K562 (cell line): Measurements from ENCODE around the gene TXNIP. TPM values are rescaled to one million over a fixed set of nuclear protein-coding genes. Genes with fewer than 3 reads are reported as not detected.

Source experiments
- ADNP ChIP-seq: fragments of 200-800 bp; sonication (Bioruptor generic); IDR thresholded peaks from 2 replicates; pipeline ENCODE4 v1.6.1; 2016; ENCODE audit warnings: missing genetic modification characterization, missing compliant biosample characterization
- ATF3 ChIP-seq, 2 experiments: fragments of 450-650 bp in 1 of 2; sonication (generic) in 1 of 2; formaldehyde crosslinking in 1 of 2; IDR thresholded peaks in 1 of 2; conservative IDR thresholded peaks in 1 of 2; 2 replicates each; pipeline versions ENCODE4 v1.6.1 to v1.8.1; 2016 to 2023; ENCODE audit warnings: mild to moderate bottlenecking in 2 of 2, moderate library complexity in 2 of 2, inconsistent platforms in 1 of 2, missing genetic modification reagents in 1 of 2
- E2F5 ChIP-seq: sonication (generic); formaldehyde crosslinking; IDR thresholded peaks from 2 replicates; pipeline ENCODE4 v1.8.0; 2022; ENCODE audit warnings: mild to moderate bottlenecking, missing genetic modification reagents
- EP400 ChIP-seq: fragments of 450-650 bp; IDR thresholded peaks from 2 replicates; pipeline ENCODE4 v1.6.1; 2017; ENCODE audit warnings: antibody characterized with exemption, mild to moderate bottlenecking, moderate library complexity
- ETS1 ChIP-seq: conservative IDR thresholded peaks from 2 replicates; pipeline ENCODE4 v1.6.1; 2011; ENCODE audit warnings: low read depth, mild to moderate bottlenecking, low read length; ENCODE audit not compliant: control insufficient read depth
- FOSL1 ChIP-seq: fragments of 200-800 bp; sonication (Bioruptor generic); conservative IDR thresholded peaks from 2 replicates; pipeline ENCODE4 v1.6.1; 2016; ENCODE audit warnings: missing genetic modification characterization, missing compliant biosample characterization
- ID3 ChIP-seq, 2 experiments: fragments of 250-450 bp in 1 of 2; fragments of 450-650 bp in 1 of 2; sonication (Bioruptor Pico) in 1 of 2; IDR thresholded peaks; 2 replicates each; pipeline versions ENCODE4 v1.6.1 to v1.8.0; 2016 to 2021; ENCODE audit warnings: mild to moderate bottlenecking in 2 of 2, moderate library complexity in 2 of 2, missing compliant biosample characterization in 1 of 2, missing genetic modification characterization in 1 of 2
- LARP7 ChIP-seq: fragments of 450-650 bp; IDR thresholded peaks from 2 replicates; pipeline ENCODE4 v1.6.1; 2016
- MLLT1 ChIP-seq, 2 experiments: fragments of 450-650 bp; IDR thresholded peaks; 2 replicates each; pipeline ENCODE4 v1.6.1; 2016
- MYC ChIP-seq, 2 experiments: fragments of 250-450 bp in 1 of 2; sonication (Bioruptor Pico) in 1 of 2; IDR thresholded peaks; 2 replicates each; pipeline versions ENCODE4 v1.5.1 to v1.6.1; 2012 to 2021; ENCODE audit warnings: low read depth in 2 of 2, borderline replicate concordance in 1 of 2, improper control_type of control experiment in 1 of 2, low read length in 1 of 2, mild to moderate bottlenecking in 1 of 2, moderate library complexity in 1 of 2
- RBM14 ChIP-seq: fragments of 200-400 bp; formaldehyde crosslinking; IDR thresholded peaks from 2 replicates; pipeline ENCODE4 v1.6.1; 2018; ENCODE audit warnings: low read depth, mild to moderate bottlenecking, low read length, moderate library complexity, borderline replicate concordance; ENCODE audit not compliant: insufficient read depth
- SNIP1 ChIP-seq: fragments of 450-650 bp; IDR thresholded peaks from 2 replicates; pipeline ENCODE4 v1.7.1; 2017; ENCODE audit warnings: low read depth, mild to moderate bottlenecking
- SRF ChIP-seq, 2 experiments: fragments of 250-450, 450-650 bp in 1 of 2; sonication (Bioruptor Pico) in 1 of 2; sonication (generic) in 1 of 2; formaldehyde crosslinking; IDR thresholded peaks; 2 replicates each; pipeline versions ENCODE4 v1.5.0 to v1.5.1; 2020 to 2022; ENCODE audit warnings: mild to moderate bottlenecking in 1 of 2, missing genetic modification reagents in 1 of 2
- SRSF1 ChIP-seq: fragments of 200-400 bp; formaldehyde crosslinking; IDR thresholded peaks from 2 replicates; pipeline ENCODE4 v1.6.1; 2017; ENCODE audit warnings: mild to moderate bottlenecking, low read depth, low read length, moderate library complexity
- TAF15 ChIP-seq: fragments of 200-400 bp; formaldehyde crosslinking; IDR thresholded peaks from 2 replicates; pipeline ENCODE4 v1.6.1; 2017; ENCODE audit warnings: mild to moderate bottlenecking, low read depth, low read length, moderate library complexity
- TEAD2 ChIP-seq: fragments of 450-650 bp; IDR thresholded peaks from 2 replicates; pipeline ENCODE4 v1.6.1; 2016; ENCODE audit warnings: missing genetic modification characterization, control low read depth, missing compliant biosample characterization
- ZNF134 ChIP-seq: fragments of 250-450 bp; sonication (Bioruptor Pico); conservative IDR thresholded peaks from 2 replicates; pipeline ENCODE4 v1.4.0; 2020
- ZNF584 ChIP-seq: fragments of 200-800 bp; sonication (Bioruptor generic); IDR thresholded peaks from 2 replicates; pipeline ENCODE4 v1.6.1; 2016; ENCODE audit warnings: low read depth, mild to moderate bottlenecking, missing genetic modification characterization, missing compliant biosample characterization
- ZNF655 ChIP-seq: fragments of 250-450 bp; sonication (Bioruptor Pico); IDR thresholded peaks from 2 replicates; pipeline ENCODE4 v1.5.0; 2021
- polyA plus RNA-seq, 8 experiments: library from polyadenylated mRNA; depleted of rRNA in 4 of 8; stranded (reverse) in 5 of 8; unstranded in 3 of 8; fragments of >200 nt; fragmentation: Nextera tagmentation in 2 of 8; fragmentation: Illumina TruSeq in 1 of 8; extraction: Ambion mirVana in 2 of 8; extraction: Trizol in 1 of 8; gene quantifications; 2 replicates each; pipeline versions ENCODE4 v1.2.1 to v1.2.3, GENCODE V29; 2011 to 2014; ENCODE audit warnings: inconsistent platforms in 1 of 8, missing spikeins in 1 of 8
- total RNA-seq, 7 experiments: library from RNA; depleted of rRNA in 6 of 7; stranded (reverse); fragments of >200 nt in 6 of 7; fragmentation: Illumina TruSeq in 2 of 7; extraction: Trizol in 2 of 7; gene quantifications; 2 replicates each; pipeline versions ENCODE4 v1.2.1 to v1.2.3, GENCODE V29; 2011 to 2021; ENCODE audit warnings: low replicate concordance in 1 of 7

Gene TXNIP
- total and polyA plus RNA-seq, 9 of the 15 experiments (the other 6 are each of a cell fraction or from before 2014, with no cell fraction given), result 120 to 499 (median 257) TPM

- TF ChIP-seq E2F5 (CRISPR knock-in tag), result no peak
- peak in 1 of 2 experiments; percentile 90; a peak in 2 of 4 replicates for TF ChIP-seq SRF (CRISPR knock-in tag; IDR thresholded peaks at IDR 0.05)
- peak; percentile 36; the same call in 1 of the 2 replicates for TF ChIP-seq EP400
- TF ChIP-seq SNIP1, result no peak
- peak; percentile 43; the same call in 1 of the 2 replicates for TF ChIP-seq FOSL1 (tag)
- no peak for TF ChIP-seq ZNF134
- no peak for TF ChIP-seq ID3 (CRISPR knock-in tag; IDR thresholded peaks at IDR 0.05)
- TF ChIP-seq ID3 (tag; IDR thresholded peaks at IDR 0.05), result no peak
- TF ChIP-seq ETS1, result no peak
- no peak for TF ChIP-seq RBM14
- TF ChIP-seq ZNF655, result no peak
- no peak for TF ChIP-seq ADNP (tag)
- TF ChIP-seq LARP7, result no peak
- TF ChIP-seq ATF3 (IDR thresholded peaks at IDR 0.05), result no peak
- no peak for TF ChIP-seq ATF3 (CRISPR knock-in tag; conservative IDR thresholded peaks at IDR 0.05)
- no peak for TF ChIP-seq TEAD2 (tag)
- TF ChIP-seq MYC (IDR thresholded peaks at IDR 0.05; ENCODE audit: low read depth, low read length), result peak; percentile 38
- TF ChIP-seq MYC (CRISPR knock-in tag; IDR thresholded peaks at IDR 0.05; ENCODE audit: borderline replicate concordance, low read depth), result no peak
- TF ChIP-seq ZNF584 (CRISPR knock-in tag), result no peak
- TF ChIP-seq SRSF1, result no peak
- TF ChIP-seq MLLT1 (IDR thresholded peaks at IDR 0.05), result no peak; a peak in 1 of 4 replicates
- TF ChIP-seq TAF15, result no peak
These were observed 38.7 kb downstream of the TXNIP start, which contains the start of gene LIX1L (continued) for GRCh38 chr1:145957443-145958319.
